Stimulated activated naive CD8-positive, alpha-beta T cell treated with anti-CD3 and anti-CD28 coated beads, Interleukin-15, amount 100 ng/mL, for 72 hours (primary cell): Measurements from ENCODE around the gene UNC45B.
A peak's percentile ranks its signal among the peaks of the same experiment; 100 is the strongest.
"Not testable (repeated sequence)": the region's sequence is repeated elsewhere in the genome, so short reads cannot be mapped to it uniquely, and the experiment has no call there.

ENCODE experiments used
- ATAC-seq: fragments of 150-1000 bp; cut with Tn5 transposase; 2 replicates; pipeline ENCODE4 v1.10.0; 2021; ENCODE audit warnings: mild to moderate bottlenecking, moderate library complexity
- DNase-seq, 2 donors: peaks; one replicate each; pipeline ENCODE4 v3.0.0; 2021 to 2022
- H3K27ac Mint-ChIP-seq, 2 donors: one replicate each; pipeline ENCODE4 v1.8.0; 2022; ENCODE audit warnings: mild to moderate bottlenecking in 2 of 2, mixed read lengths in 2 of 2, moderate library complexity in 2 of 2
- H3K27me3 Mint-ChIP-seq: one replicate; pipeline ENCODE4 v1.8.0; 2022; ENCODE audit warnings: mixed read lengths
- H3K4me1 Mint-ChIP-seq: one replicate; pipeline ENCODE4 v1.8.0; 2022; ENCODE audit warnings: mild to moderate bottlenecking, mixed read lengths
- H3K4me3 Mint-ChIP-seq, 2 donors: one replicate each; pipeline ENCODE4 v1.8.0; 2022; ENCODE audit warnings: mild to moderate bottlenecking in 2 of 2, mixed read lengths in 2 of 2, moderate library complexity in 1 of 2
- H3K9me3 Mint-ChIP-seq, 2 donors: one replicate each; pipeline ENCODE4 v1.8.0; 2022; ENCODE audit warnings: mixed read lengths in 2 of 2

Gene UNC45B

GRCh38 chr17:35214192-35214591 is 66.6 kb downstream of the UNC45B start:
- Mint-ChIP-seq H3K4me3 (peak overlapping the region; percentile 84), H3K27ac (peak overlapping the region; percentile 93 to 99), H3K27me3 (no peaks in the 10 kb centered on the region), H3K9me3 (no peaks in the 10 kb centered on the region), H3K4me1 (peaks cover 87% of the 10 kb centered on the region)
- DNase-seq: peak; percentile 40 to 42
- ATAC-seq: peak; percentile 81

GRCh38 chr17:35214631-35215273 is 67.1 kb downstream of the UNC45B start:
- H3K27ac Mint-ChIP-seq: peak overlapping the region; percentile 93 to 99
- H3K4me3 Mint-ChIP-seq: peak overlapping the region; percentile 84
- no peaks in the 10 kb centered on the region for H3K27me3 Mint-ChIP-seq
- peaks cover 87% of the 10 kb centered on the region for H3K4me1 Mint-ChIP-seq
- ATAC-seq (peak; percentile 76), DNase-seq (peak; percentile 52 to 56)
- no peaks in the 10 kb centered on the region for H3K9me3 Mint-ChIP-seq

GRCh38 chr17:35217107-35217506 is 69.5 kb downstream of the UNC45B start:
- ATAC-seq: no peak
- Mint-ChIP-seq H3K27ac (no peak overlapping the region), H3K27me3 (no peaks in the 10 kb centered on the region), H3K4me1 (peaks cover 74% of the 10 kb centered on the region), H3K4me3 (peak overlapping the region; percentile 14 to 17), H3K9me3 (peaks cover 7 to 10% of the 10 kb centered on the region in 2 donors)
- DNase-seq: no peak

- H3K4me1 Mint-ChIP-seq: peaks cover 56% of the 10 kb centered on the region
- peaks cover 16 to 18% of the 10 kb centered on the region in 2 donors for H3K9me3 Mint-ChIP-seq
- ATAC-seq (no peak), DNase-seq (no peak)
- H3K27ac Mint-ChIP-seq: peak overlapping the region; percentile 76 to 89
- peak overlapping the region; percentile 70 to 71 for H3K4me3 Mint-ChIP-seq
- H3K27me3 Mint-ChIP-seq: no peaks in the 10 kb centered on the region
Measured at GRCh38 chr17:35218915-35219314, 71.3 kb downstream of the UNC45B start.

- no peak overlapping the region for H3K4me3 Mint-ChIP-seq
- no peak overlapping the region for H3K27ac Mint-ChIP-seq
- ATAC-seq (no peak), DNase-seq (no peak)
- no peaks in the 10 kb centered on the region for H3K27me3 Mint-ChIP-seq
- H3K4me1 Mint-ChIP-seq: peaks cover 43% of the 10 kb centered on the region
- peaks cover 16 to 23% of the 10 kb centered on the region in 2 donors for H3K9me3 Mint-ChIP-seq
Measured at GRCh38 chr17:35222452-35222851, 74.8 kb downstream of the UNC45B start.

- ATAC-seq (no peak), DNase-seq (no peak)
- Mint-ChIP-seq H3K27ac (no peak overlapping the region), H3K27me3 (no peaks in the 10 kb centered on the region), H3K4me1 (peaks cover 36% of the 10 kb centered on the region), H3K4me3 (no peak overlapping the region), H3K9me3 (peaks cover 16 to 23% of the 10 kb centered on the region in 2 donors)
Measured at GRCh38 chr17:35224436-35224835, 76.8 kb downstream of the UNC45B start.

- ATAC-seq (no peak), DNase-seq (no peak)
- no peaks in the 10 kb centered on the region for H3K27me3 Mint-ChIP-seq
- H3K4me3 Mint-ChIP-seq: no peak overlapping the region
- peaks cover 59% of the 10 kb centered on the region for H3K4me1 Mint-ChIP-seq
- peaks cover 17 to 23% of the 10 kb centered on the region in 2 donors for H3K9me3 Mint-ChIP-seq
- H3K27ac Mint-ChIP-seq: no peak overlapping the region
Measured at GRCh38 chr17:35227546-35227945, 79.9 kb downstream of the UNC45B start.

- ATAC-seq: no peak
- H3K4me3 Mint-ChIP-seq: no peak overlapping the region
- peaks cover 69% of the 10 kb centered on the region for H3K4me1 Mint-ChIP-seq
Measured at GRCh38 chr17:35229638-35230037, 82.0 kb downstream of the UNC45B start.

GRCh38 chr17:35234315-35234714 is 86.7 kb downstream of the UNC45B start:
- H3K27me3 Mint-ChIP-seq: not testable (repeated sequence)

More at GRCh38 chr17:35229638-35230037, 82.0 kb downstream of the UNC45B start:
- no peaks in the 10 kb centered on the region for H3K27me3 Mint-ChIP-seq
- no peak for DNase-seq
- peaks cover 5 to 16% of the 10 kb centered on the region in 2 donors for H3K9me3 Mint-ChIP-seq
- no peak overlapping the region for H3K27ac Mint-ChIP-seq

GRCh38 chr17:35235289-35235688 is 87.7 kb downstream of the UNC45B start:
- peak; percentile 27 for ATAC-seq
- H3K4me3 Mint-ChIP-seq: peak overlapping the region in 1 of 2 donors; percentile 59
- no peaks in the 10 kb centered on the region for H3K27me3 Mint-ChIP-seq
- peak overlapping the region in 1 of 2 donors; percentile 19 for H3K27ac Mint-ChIP-seq
- H3K9me3 Mint-ChIP-seq: peaks cover 5 to 8% of the 10 kb centered on the region in 2 donors
- DNase-seq: no peak
- peaks cover 95% of the 10 kb centered on the region for H3K4me1 Mint-ChIP-seq

More at GRCh38 chr17:35234315-35234714, 86.7 kb downstream of the UNC45B start:
- H3K4me3 Mint-ChIP-seq, ATAC-seq, DNase-seq, H3K27ac Mint-ChIP-seq: not testable (repeated sequence)
- H3K9me3 Mint-ChIP-seq: peaks cover 5 to 16% of the 10 kb centered on the region in 2 donors
- peaks cover 95% of the 10 kb centered on the region for H3K4me1 Mint-ChIP-seq

- no peak for DNase-seq
- Mint-ChIP-seq H3K4me3 (peak overlapping the region in 1 of 2 donors; percentile 38), H3K9me3 (peaks cover under 1 to 2% of the 10 kb centered on the region in 2 donors), H3K27me3 (no peaks in the 10 kb centered on the region), H3K4me1 (peaks cover 92% of the 10 kb centered on the region), H3K27ac (no peak overlapping the region)
- peak; percentile 53 for ATAC-seq
Measured at GRCh38 chr17:35235917-35236316, 88.3 kb downstream of the UNC45B start.

- DNase-seq (no peak), ATAC-seq (no peak)
- Mint-ChIP-seq H3K9me3 (no peaks in the 10 kb centered on the region), H3K4me3 (no peak overlapping the region), H3K27me3 (no peaks in the 10 kb centered on the region), H3K4me1 (peaks cover 92% of the 10 kb centered on the region), H3K27ac (no peak overlapping the region)
Measured at GRCh38 chr17:35236821-35237220, 89.2 kb downstream of the UNC45B start.

- H3K9me3 Mint-ChIP-seq: no peaks in the 10 kb centered on the region
- peak overlapping the region; percentile 99 to 100 for H3K4me3 Mint-ChIP-seq
- DNase-seq (peak in 1 of 2 donors; percentile 15), ATAC-seq (peak; percentile 14)
- no peaks in the 10 kb centered on the region for H3K27me3 Mint-ChIP-seq
- H3K4me1 Mint-ChIP-seq: peaks cover 79% of the 10 kb centered on the region
- H3K27ac Mint-ChIP-seq: peak overlapping the region in 1 of 2 donors; percentile 83
Measured at GRCh38 chr17:35238821-35239220, 91.2 kb downstream of the UNC45B start.
